Mucosa of descending colon (tissue), 3 donors: ENCODE measurements around the gene TIMM8B. TPM values are rescaled to one million over a fixed set of nuclear protein-coding genes. Genes with fewer than 3 reads are reported as not detected.
"Not testable (repeated sequence)": the region's sequence is repeated elsewhere in the genome, so short reads cannot be mapped to it uniquely, and the experiment has no call there.

ENCODE experiments used
- ATAC-seq: fragments of 200-7000 bp; cut with Tn5 transposase; one replicate; pipeline ENCODE4 v1.9.1; 2020; ENCODE audit warnings: mild to moderate bottlenecking, moderate library complexity
- DNase-seq, 3 donors: peaks; one replicate each; pipeline ENCODE4 v3.0.0-alpha.2; 2020
- H3K36me3 ChIP-seq: fragments of 200-600 bp; one replicate; pipeline ENCODE4 v1.8.0; 2021; ENCODE audit warnings: low read depth, mild to moderate bottlenecking
- H3K4me1 ChIP-seq: fragments of 200-600 bp; one replicate; pipeline ENCODE4 v1.8.0; 2021; ENCODE audit warnings: low read depth, mild to moderate bottlenecking
- H3K4me3 ChIP-seq: fragments of 200-600 bp; one replicate; pipeline ENCODE4 v1.8.0; 2021; ENCODE audit warnings: mild to moderate bottlenecking
- H3K9me3 ChIP-seq: fragments of 200-600 bp; one replicate; pipeline ENCODE4 v1.8.0; 2021; ENCODE audit warnings: mild to moderate bottlenecking
- CTCF ChIP-seq: fragments of 200-600 bp; IDR thresholded peaks from one replicate; pipeline ENCODE4 v1.8.0; 2022; ENCODE audit warnings: antibody characterized with exemption, mild to moderate bottlenecking
- intact Hi-C, 2 donors: fragments of 100-400 bp; cut with DNase I in 1 of 2; cut with micrococcal nuclease in 1 of 2; formaldehyde crosslinking; loops; one replicate each; pipeline versions ENCODE4 v1.11.0 to v1.11.1; 2022; cut with DNase I, micrococcal nuclease
- total RNA-seq, 3 donors: library from RNA; stranded (reverse); fragmentation: NEBNext Ultra II Directional in 2 of 3; extraction: Animal tissue kit (Norgen Biotek cat#: 25700) in 2 of 3; gene quantifications; one replicate each; pipeline versions ENCODE4 v1.2.1 to v1.2.4, GENCODE V29; 2021 to 2023
- donor health status: DM: no; HTN: no; CAD: no; lungs with moderate emphysema.
- donor health status: DM: no; HTN: no; CAD: no.
- donor health status: DM: no; HTN: yes; CAD: no.

The TIMM8B gene
- total RNA-seq, 3 donors from 2014 or later, result 37.9 to 56.5 (median 42.7) TPM

- Histone ChIP-seq H3K36me3 (no peaks in the 10 kb centered on the region), H3K4me1 (no peaks in the 10 kb centered on the region), H3K9me3 (no peaks in the 10 kb centered on the region), H3K4me3 (no peak overlapping the region)
- no peak for TF ChIP-seq CTCF
- intact Hi-C loops, result no loop called here
- no peak for ATAC-seq
- DNase-seq, result no peak
Measured at GRCh38 chr11:112050721-112051120, 35.8 kb downstream of the TIMM8B start.

- no peaks in the 10 kb centered on the region for H3K36me3 ChIP-seq
- intact Hi-C loops, result no loop called here
- ATAC-seq (no peak), DNase-seq (no peak)
- H3K4me1 ChIP-seq, result no peaks in the 10 kb centered on the region
- H3K4me3 ChIP-seq, result no peak overlapping the region
- H3K9me3 ChIP-seq, result no peaks in the 10 kb centered on the region
- TF ChIP-seq CTCF, result no peak
Measured at GRCh38 chr11:112049777-112050176, 36.8 kb downstream of the TIMM8B start.

- ATAC-seq, H3K36me3 ChIP-seq, DNase-seq: not testable (repeated sequence)
Measured at GRCh38 chr11:112048256-112048655, 38.3 kb downstream of the TIMM8B start.

GRCh38 chr11:112046647-112047046, 39.9 kb downstream of the TIMM8B start:
- H3K4me1 ChIP-seq, ATAC-seq, H3K9me3 ChIP-seq, H3K36me3 ChIP-seq, DNase-seq, intact Hi-C loops, H3K4me3 ChIP-seq: not testable (repeated sequence)

More at GRCh38 chr11:112048256-112048655, 38.3 kb downstream of the TIMM8B start:
- H3K9me3 ChIP-seq, H3K4me1 ChIP-seq, intact Hi-C loops, H3K4me3 ChIP-seq: not testable (repeated sequence)

- Histone ChIP-seq H3K9me3 (no peaks in the 10 kb centered on the region), H3K4me3 (no peak overlapping the region), H3K4me1 (no peaks in the 10 kb centered on the region), H3K36me3 (no peaks in the 10 kb centered on the region)
- no peak for TF ChIP-seq CTCF
- intact Hi-C loops, result no loop called here
- DNase-seq, result no peak
- no peak for ATAC-seq
Measured at GRCh38 chr11:112044961-112045360, 41.6 kb downstream of the TIMM8B start.

- Histone ChIP-seq H3K4me1 (no peaks in the 10 kb centered on the region), H3K4me3 (no peak overlapping the region), H3K36me3 (no peaks in the 10 kb centered on the region), H3K9me3 (no peaks in the 10 kb centered on the region)
- DNase-seq, result no peak
- intact Hi-C loops, result no loop called here
- ATAC-seq, result no peak
- TF ChIP-seq CTCF, result no peak
Measured at GRCh38 chr11:112042961-112043304, 43.6 kb downstream of the TIMM8B start.
